ENCODE results near the gene DOCK7. TPM values are rescaled to one million over a fixed set of nuclear protein-coding genes. Genes with fewer than 3 reads are reported as not detected.

Gene DOCK7
- total and polyA plus RNA-seq, 8 donors = 4.7 to 118 (median 32.4) TPM

GRCh38 chr1:62728963-62729362 lies 40.8 kb upstream of the DOCK7 start:
- peaks cover 10 to 61% (median 28%) of the 10 kb centered on the region in 4 donors for H3K4me1 ChIP-seq
- H3K4me3 ChIP-seq = no peak overlapping the region
- TF ChIP-seq POLR2A (IDR thresholded peaks at IDR 0.05) = no peak
- no peak for TF ChIP-seq CTCF (IDR thresholded peaks at IDR 0.05)
- TF ChIP-seq EP300 (IDR thresholded peaks at IDR 0.05) = no peak
- TF ChIP-seq POLR2AphosphoS5 (IDR thresholded peaks at IDR 0.05) = no peak
- H3K9me3 ChIP-seq = no peaks in the 10 kb centered on the region
- H3K36me3 ChIP-seq = no peaks in the 10 kb centered on the region
- 35 to 68% (median 45%) methylated on average over 5 of the region's 5 CpGs for WGBS, 5 donors
- H3K27me3 ChIP-seq = no peaks in the 10 kb centered on the region
- no peak overlapping the region for H3K27ac ChIP-seq
- DNase-seq = no peak
- intact Hi-C loops (cut with DNase I; ENCODE audit: low total_unique reads) = no loop called here

GRCh38 chr1:62727656-62728407 lies 39.6 kb upstream of the DOCK7 start:
- H3K4me3 ChIP-seq = no peak overlapping the region
- DNase-seq = no peak
- peaks cover 8 to 59% (median 25%) of the 10 kb centered on the region in 4 donors for H3K4me1 ChIP-seq
- H3K27me3 ChIP-seq = no peaks in the 10 kb centered on the region
- H3K36me3 ChIP-seq = no peaks in the 10 kb centered on the region
- intact Hi-C loops (cut with DNase I; ENCODE audit: low total_unique reads) = no loop called here
- H3K27ac ChIP-seq = no peak overlapping the region
- H3K9me3 ChIP-seq = no peaks in the 10 kb centered on the region
- WGBS, 5 donors = 78 to 96% (median 84%) methylated on average over 5 of the region's 5 CpGs
- TF ChIP-seq POLR2AphosphoS5 (IDR thresholded peaks at IDR 0.05) = no peak
- TF ChIP-seq EP300 (IDR thresholded peaks at IDR 0.05) = no peak
- no peak for TF ChIP-seq CTCF (IDR thresholded peaks at IDR 0.05)
- TF ChIP-seq POLR2A (IDR thresholded peaks at IDR 0.05) = no peak

- Histone ChIP-seq H3K27me3 (no peaks in the 10 kb centered on the region), H3K4me1 (peaks cover 17 to 67% (median 28%) of the 10 kb centered on the region in 4 donors), H3K4me3 (no peak overlapping the region), H3K27ac (peak overlapping the region in 4 of 5 donors; percentile 32 to 57 (median 50)), H3K9me3 (no peaks in the 10 kb centered on the region), H3K36me3 (no peaks in the 10 kb centered on the region)
- no peak for DNase-seq
- TF ChIP-seq EP300 (IDR thresholded peaks at IDR 0.05) (no peak), CTCF (IDR thresholded peaks at IDR 0.05) (no peak), POLR2A (IDR thresholded peaks at IDR 0.05) (no peak), POLR2AphosphoS5 (IDR thresholded peaks at IDR 0.05) (no peak)
- intact Hi-C loops (cut with DNase I; ENCODE audit: low total_unique reads) = no loop called here
- WGBS, 5 donors = 21 to 46% (median 30%) methylated on average over 2 of the region's 2 CpGs
Observed at GRCh38 chr1:62726011-62726442, 37.8 kb upstream of the DOCK7 start.

- H3K4me3 ChIP-seq = no peak overlapping the region
- DNase-seq = peak in 1 of 2 donors; percentile 52
- H3K4me1 ChIP-seq = peaks cover 17 to 73% (median 32%) of the 10 kb centered on the region in 4 donors
- TF ChIP-seq POLR2AphosphoS5 (IDR thresholded peaks at IDR 0.05) (peak in 1 of 3 donors; percentile 11), EP300 (IDR thresholded peaks at IDR 0.05) (no peak), CTCF (IDR thresholded peaks at IDR 0.05) (no peak)
- H3K27ac ChIP-seq = peak overlapping the region in 4 of 5 donors; percentile 32 to 57 (median 50)
- intact Hi-C loops (cut with DNase I; ENCODE audit: low total_unique reads) = no loop called here
- WGBS, 5 donors = 7 to 19% (median 10%) methylated on average over 1 of the region's 1 CpG
- no peaks in the 10 kb centered on the region for H3K36me3 ChIP-seq
- H3K9me3 ChIP-seq = no peaks in the 10 kb centered on the region
- H3K27me3 ChIP-seq = no peaks in the 10 kb centered on the region
Observed at GRCh38 chr1:62725255-62725654, 37.1 kb upstream of the DOCK7 start.

All from stomach (tissue), 9 donors.